K562 (cell line): Measurements from ENCODE around the gene POU2F1. TPM values are rescaled to one million over a fixed set of nuclear protein-coding genes. Genes with fewer than 3 reads are reported as not detected.

Source experiments
- ATAC-seq: fragments of 200-7000 bp; cut with Tn5 transposase; 3 replicates; pipeline ENCODE4 v1.9.1; 2020; ENCODE audit warnings: moderate library complexity
- BruUV-seq: library from RNA; stranded (reverse); fragments of 400-500 nt; replicated peaks from 2 replicates; lab custom pipeline; 2021; lab: Mats Ljungman, UMichigan
- CTCF ChIA-PET: fragments of 300-600 bp; formaldehyde crosslinking; extraction: SDS; loops from one replicate; lab custom pipeline; 2021; ENCODE audit warnings: low intra/inter-chr PET ratio; lab: Yijun Ruan, JAX
- POLR2A ChIA-PET: fragments of 300-600, 350-650 bp; sonication (Branson Sonifier 250); formaldehyde crosslinking; extraction: SDS; loops from one replicate; lab custom pipeline; 2021; ENCODE audit warnings: antibody characterized with exemption, inconsistent platforms; lab: Yijun Ruan, JAX
- DNase-seq, 4 experiments: peaks; one replicate each; pipeline versions ENCODE4 v3.0.0 to v3.0.0-alpha.2; 2011 to 2018; ENCODE audit warnings: low spot score in 3 of 4, mixed read lengths in 3 of 4; ENCODE audit errors: extremely low read depth in 1 of 4
- FAIRE-seq: peaks from 2 replicates; lab custom pipeline; 2011; peaks lifted over from hg19 to GRCh38; lab: Jason Lieb, UNC
- H2AFZ ChIP-seq: 2 replicates; pipeline ENCODE4 v1.6.0; 2011; ENCODE audit warnings: low read depth, low read length, control low read depth, inconsistent platforms
- H3K27ac ChIP-seq: fragments of 200-600 bp; 3 replicates; pipeline ENCODE4 v1.8.0; 2011; ENCODE audit warnings: low read depth, mild to moderate bottlenecking, control low read depth, inconsistent platforms, low read length, moderate library complexity, mixed read lengths; ENCODE audit errors: extremely low read depth
- H3K27me3 ChIP-seq, 2 experiments: fragments of 300-600 bp in 1 of 2; 2 replicates in 1 of 2; 3 replicates in 1 of 2; pipeline versions ENCODE4 v1.6.0 to v1.8.0; 2011; ENCODE audit warnings: inconsistent platforms in 2 of 2, low read length in 2 of 2, mild to moderate bottlenecking in 1 of 2, mixed read lengths in 1 of 2, moderate library complexity in 1 of 2; ENCODE audit not compliant: control insufficient read depth in 2 of 2, insufficient read depth in 2 of 2
- H3K36me3 ChIP-seq: fragments of 300-600 bp; 3 replicates; pipeline ENCODE4 v1.8.0; 2011; ENCODE audit warnings: mild to moderate bottlenecking, low read length, inconsistent platforms; ENCODE audit not compliant: control insufficient read depth, insufficient read depth
- H3K4me1 ChIP-seq, 2 experiments: fragments of 200-600 bp in 1 of 2; replicated peaks in 1 of 2; 2 replicates in 1 of 2; 3 replicates in 1 of 2; pipeline versions ENCODE4 v1.5.1 to v1.8.0; 2011; ENCODE audit warnings: inconsistent platforms in 2 of 2, low read length in 2 of 2, mild to moderate bottlenecking in 1 of 2, mixed read lengths in 1 of 2, moderate library complexity in 1 of 2; ENCODE audit not compliant: control insufficient read depth in 2 of 2, insufficient read depth in 2 of 2
- H3K4me2 ChIP-seq: 2 replicates; pipeline ENCODE4 v1.6.1; 2011; ENCODE audit warnings: low read length, control low read depth, inconsistent platforms, mixed read lengths; ENCODE audit not compliant: insufficient read depth
- H3K4me3 ChIP-seq: fragments of 200-600 bp; sonication (generic), shearing (Covaris generic); 2 replicates; pipeline ENCODE4 v1.5.1; 2016; ENCODE audit warnings: control low read depth, inconsistent platforms
- H3K79me2 ChIP-seq: fragments of 200-600 bp; 3 replicates; pipeline ENCODE4 v1.8.0; 2011; ENCODE audit warnings: low read length, inconsistent platforms; ENCODE audit not compliant: control insufficient read depth, insufficient read depth
- H3K9ac ChIP-seq, 2 experiments: 2 replicates each; pipeline versions ENCODE4 v1.6.0 to v1.6.1; 2011; ENCODE audit warnings: low read depth in 2 of 2, low read length in 2 of 2, control low read depth in 1 of 2, inconsistent platforms in 1 of 2, mild to moderate bottlenecking in 1 of 2, mixed read lengths in 1 of 2; ENCODE audit not compliant: insufficient read depth in 1 of 2
- H3K9me1 ChIP-seq: one replicate; pipeline ENCODE4 v1.6.0; 2011; ENCODE audit warnings: inconsistent platforms, mild to moderate bottlenecking, low read length, moderate library complexity; ENCODE audit not compliant: control insufficient read depth, insufficient read depth
- H3K9me3 ChIP-seq: replicated peaks from 2 replicates; pipeline ENCODE4 v1.5.1; 2011; ENCODE audit warnings: low read depth, low read length, inconsistent platforms; ENCODE audit not compliant: control insufficient read depth, insufficient read depth
- H4K20me1 ChIP-seq: replicated peaks from 2 replicates; pipeline ENCODE4 v1.6.1; 2011; ENCODE audit warnings: low read length, inconsistent platforms, mixed read lengths; ENCODE audit not compliant: control insufficient read depth, insufficient read depth
- ARID3A ChIP-seq: IDR thresholded peaks from 2 replicates; pipeline ENCODE4 v1.6.1; 2012; ENCODE audit warnings: low read depth, low read length, improper control_type of control experiment, borderline replicate concordance
- BHLHE40 ChIP-seq: IDR thresholded peaks from 2 replicates; pipeline ENCODE4 v1.6.1; 2011; ENCODE audit warnings: low read length, improper control_type of control experiment
- CBFA2T3 ChIP-seq: fragments of 450-650 bp; IDR thresholded peaks from 2 replicates; pipeline ENCODE4 v1.6.1; 2017
- CXXC5 ChIP-seq: fragments of 250-450 bp; sonication (Bioruptor Pico); IDR thresholded peaks from 2 replicates; pipeline ENCODE4 v1.8.0; 2022; ENCODE audit warnings: inconsistent platforms, mild to moderate bottlenecking, moderate library complexity
- GABPB1 ChIP-seq: sonication (generic); formaldehyde crosslinking; IDR thresholded peaks from 2 replicates; pipeline ENCODE4 v1.8.0; 2022; ENCODE audit warnings: mild to moderate bottlenecking, missing genetic modification reagents
- HLTF ChIP-seq: fragments of 450-650 bp; IDR thresholded peaks from 2 replicates; pipeline ENCODE4 v1.6.1; 2016
- MAFK ChIP-seq: IDR thresholded peaks from 2 replicates; pipeline ENCODE4 v1.6.1; 2011; ENCODE audit warnings: low read length, improper control_type of control experiment
- NR2C2 ChIP-seq, 2 experiments: fragments of 200-800 bp in 1 of 2; sonication (Bioruptor generic) in 1 of 2; sonication (generic) in 1 of 2; formaldehyde crosslinking in 1 of 2; IDR thresholded peaks; 2 replicates each; pipeline versions ENCODE4 v1.6.1 to v1.8.0; 2016 to 2022; ENCODE audit warnings: mild to moderate bottlenecking in 1 of 2, missing compliant biosample characterization in 1 of 2, missing genetic modification characterization in 1 of 2, missing genetic modification reagents in 1 of 2
- NR2F6 ChIP-seq: fragments of 450-650 bp; formaldehyde crosslinking; IDR thresholded peaks from 2 replicates; pipeline ENCODE4 v1.4.0; 2020; ENCODE audit warnings: mild to moderate bottlenecking
- PTBP1 ChIP-seq: fragments of 200-400 bp; formaldehyde crosslinking; IDR thresholded peaks from 2 replicates; pipeline ENCODE4 v1.6.1; 2017; ENCODE audit warnings: low read depth, low read length
- RBM25 ChIP-seq: fragments of 200-400 bp; formaldehyde crosslinking; IDR thresholded peaks from 2 replicates; pipeline ENCODE4 v1.6.1; 2018; ENCODE audit warnings: low read length, low read depth, moderate library complexity; ENCODE audit not compliant: severe bottlenecking
- RCOR1 ChIP-seq, 2 experiments: IDR thresholded peaks; 2 replicates each; pipeline ENCODE4 v1.6.1; 2012; ENCODE audit warnings: low read depth in 2 of 2, low read length in 2 of 2, borderline replicate concordance in 1 of 2, improper control_type of control experiment in 1 of 2
- STAT5A ChIP-seq: IDR thresholded peaks from 2 replicates; pipeline ENCODE4 v1.6.1; 2012; ENCODE audit warnings: low read length, inconsistent platforms, borderline replicate concordance
- TAF15 ChIP-seq: fragments of 200-400 bp; formaldehyde crosslinking; IDR thresholded peaks from 2 replicates; pipeline ENCODE4 v1.6.1; 2017; ENCODE audit warnings: mild to moderate bottlenecking, low read depth, low read length, moderate library complexity
- TBL1XR1 ChIP-seq, 2 experiments: IDR thresholded peaks; 2 replicates each; pipeline ENCODE4 v1.6.1; 2012; ENCODE audit warnings: improper control_type of control experiment in 2 of 2, low read length in 2 of 2, mild to moderate bottlenecking in 1 of 2
- ZNF561 ChIP-seq: fragments of 450-650 bp; formaldehyde crosslinking; conservative IDR thresholded peaks from 2 replicates; pipeline ENCODE4 v1.4.0; 2020; ENCODE audit warnings: mild to moderate bottlenecking, moderate library complexity
- WGBS: fragments of 100-300 bp; shearing (Covaris generic); methylation state at CpG from one replicate; pipeline ENCODE4 v1.1.6; 2016; ENCODE audit warnings: low coverage, mixed read lengths; ENCODE audit not compliant: insufficient coverage; ENCODE audit errors: missing lambda C conversion rate; 5-methylcytosine and 5-hydroxymethylcytosine counted together
- in situ Hi-C: fragments of 300-500 bp; cut with MboI; formaldehyde crosslinking; loops from 4 replicates; pipeline ENCODE4 v1.15.0; 2018; ENCODE audit warnings: inconsistent platforms, mixed read lengths
- intact Hi-C: fragments of 100-400 bp; cut with micrococcal nuclease; formaldehyde crosslinking; loops from 2 replicates; pipeline ENCODE4 v1.14.2; 2022
- polyA plus RNA-seq, 8 experiments: library from polyadenylated mRNA; depleted of rRNA in 4 of 8; stranded (reverse) in 5 of 8; unstranded in 3 of 8; fragments of >200 nt; fragmentation: Nextera tagmentation in 2 of 8; fragmentation: Illumina TruSeq in 1 of 8; extraction: Ambion mirVana in 2 of 8; extraction: Trizol in 1 of 8; gene quantifications; 2 replicates each; pipeline versions ENCODE4 v1.2.1 to v1.2.3, GENCODE V29; 2011 to 2014; ENCODE audit warnings: inconsistent platforms in 1 of 8, missing spikeins in 1 of 8
- total RNA-seq, 7 experiments: library from RNA; depleted of rRNA in 6 of 7; stranded (reverse); fragments of >200 nt in 6 of 7; fragmentation: Illumina TruSeq in 2 of 7; extraction: Trizol in 2 of 7; gene quantifications; 2 replicates each; pipeline versions ENCODE4 v1.2.1 to v1.2.3, GENCODE V29; 2011 to 2021; ENCODE audit warnings: low replicate concordance in 1 of 7
- TF ChIP-seq, protein P1 (sequence below): fragments of 250-450 bp; sonication (Bioruptor Pico); IDR thresholded peaks from 2 replicates; pipeline ENCODE4 v1.4.0; 2020

POU2F1 gene
- total and polyA plus RNA-seq, 9 of the 15 experiments (the other 6 are each of a cell fraction or from before 2014, with no cell fraction given) = 2.6 to 22.3 (median 8.8) TPM

GRCh38 chr1:167426716-167427115 is 206.0 kb downstream of the POU2F1 start:
- intact Hi-C loops = no loop called here
- H3K27ac ChIP-seq = no peak overlapping the region
- no peak for TF ChIP-seq ARID3A
- peak; percentile 41; the same call in 1 of the 2 replicates for TF ChIP-seq STAT5A
- peak; percentile 52 for TF ChIP-seq CBFA2T3
- TF ChIP-seq ZNF561 = no peak
- TF ChIP-seq TAF15 = no peak
- TF ChIP-seq NR2F6 (CRISPR knock-in tag) = no peak
- TF ChIP-seq PTBP1 = no peak
- TF ChIP-seq TBL1XR1 (IDR thresholded peaks at IDR 0.05; ENCODE audit: low read length in 2 of 2) = peak in 1 of 2 experiments; percentile 20; a peak in 1 of 4 replicates
- no peak for TF ChIP-seq GABPB1 (CRISPR knock-in tag)
- peak; percentile 46; the same call in 1 of the 2 replicates for TF ChIP-seq BHLHE40
- no peak for TF ChIP-seq NR2C2 (CRISPR knock-in tag; IDR thresholded peaks at IDR 0.05)
- no peak for TF ChIP-seq NR2C2 (tag; IDR thresholded peaks at IDR 0.05)
- TF ChIP-seq, protein P1, sequence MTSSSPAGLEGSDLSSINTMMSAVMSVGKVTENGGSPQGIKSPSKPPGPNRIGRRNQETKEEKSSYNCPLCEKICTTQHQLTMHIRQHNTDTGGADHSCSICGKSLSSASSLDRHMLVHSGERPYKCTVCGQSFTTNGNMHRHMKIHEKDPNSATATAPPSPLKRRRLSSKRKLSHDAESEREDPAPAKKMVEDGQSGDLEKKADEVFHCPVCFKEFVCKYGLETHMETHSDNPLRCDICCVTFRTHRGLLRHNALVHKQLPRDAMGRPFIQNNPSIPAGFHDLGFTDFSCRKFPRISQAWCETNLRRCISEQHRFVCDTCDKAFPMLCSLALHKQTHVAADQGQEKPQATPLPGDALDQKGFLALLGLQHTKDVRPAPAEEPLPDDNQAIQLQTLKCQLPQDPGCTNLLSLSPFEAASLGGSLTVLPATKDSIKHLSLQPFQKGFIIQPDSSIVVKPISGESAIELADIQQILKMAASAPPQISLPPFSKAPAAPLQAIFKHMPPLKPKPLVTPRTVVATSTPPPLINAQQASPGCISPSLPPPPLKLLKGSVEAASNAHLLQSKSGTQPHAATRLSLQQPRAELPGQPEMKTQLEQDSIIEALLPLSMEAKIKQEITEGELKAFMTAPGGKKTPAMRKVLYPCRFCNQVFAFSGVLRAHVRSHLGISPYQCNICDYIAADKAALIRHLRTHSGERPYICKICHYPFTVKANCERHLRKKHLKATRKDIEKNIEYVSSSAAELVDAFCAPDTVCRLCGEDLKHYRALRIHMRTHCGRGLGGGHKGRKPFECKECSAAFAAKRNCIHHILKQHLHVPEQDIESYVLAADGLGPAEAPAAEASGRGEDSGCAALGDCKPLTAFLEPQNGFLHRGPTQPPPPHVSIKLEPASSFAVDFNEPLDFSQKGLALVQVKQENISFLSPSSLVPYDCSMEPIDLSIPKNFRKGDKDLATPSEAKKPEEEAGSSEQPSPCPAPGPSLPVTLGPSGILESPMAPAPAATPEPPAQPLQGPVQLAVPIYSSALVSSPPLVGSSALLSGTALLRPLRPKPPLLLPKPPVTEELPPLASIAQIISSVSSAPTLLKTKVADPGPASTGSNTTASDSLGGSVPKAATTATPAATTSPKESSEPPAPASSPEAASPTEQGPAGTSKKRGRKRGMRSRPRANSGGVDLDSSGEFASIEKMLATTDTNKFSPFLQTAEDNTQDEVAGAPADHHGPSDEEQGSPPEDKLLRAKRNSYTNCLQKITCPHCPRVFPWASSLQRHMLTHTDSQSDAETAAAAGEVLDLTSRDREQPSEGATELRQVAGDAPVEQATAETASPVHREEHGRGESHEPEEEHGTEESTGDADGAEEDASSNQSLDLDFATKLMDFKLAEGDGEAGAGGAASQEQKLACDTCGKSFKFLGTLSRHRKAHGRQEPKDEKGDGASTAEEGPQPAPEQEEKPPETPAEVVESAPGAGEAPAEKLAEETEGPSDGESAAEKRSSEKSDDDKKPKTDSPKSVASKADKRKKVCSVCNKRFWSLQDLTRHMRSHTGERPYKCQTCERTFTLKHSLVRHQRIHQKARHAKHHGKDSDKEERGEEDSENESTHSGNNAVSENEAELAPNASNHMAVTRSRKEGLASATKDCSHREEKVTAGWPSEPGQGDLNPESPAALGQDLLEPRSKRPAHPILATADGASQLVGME = no peak
- TF ChIP-seq HLTF = no peak
- TF ChIP-seq RCOR1 (IDR thresholded peaks at IDR 0.05; ENCODE audit: borderline replicate concordance in 1 of 2, low read depth in 2 of 2, low read length in 2 of 2) = peak in 1 of 2 experiments; percentile 51; a peak in 2 of 4 replicates
- TF ChIP-seq CXXC5 (CRISPR knock-in tag) = peak; percentile 81
- no peak for TF ChIP-seq RBM25
- TF ChIP-seq MAFK = no peak

More at GRCh38 chr1:167426716-167427115, 206.0 kb downstream of the POU2F1 start:
- Histone ChIP-seq H3K9me1 (peaks cover 3% of the 10 kb centered on the region), H3K9me3 (no peaks in the 10 kb centered on the region), H4K20me1 (no peaks in the 10 kb centered on the region), H3K9ac (0 out of 4 replicates have a peak overlapping the region, but pooled peaks of 1 of the 2 experiments have one; percentile 2), H3K27me3 (no peaks in the 10 kb centered on the region), H3K4me2 (peak overlapping the region; percentile 15; the same call in 1 of the 2 replicates), H3K4me1 (peaks cover 12 to 14% of the 10 kb centered on the region in 2 experiments; a peak in 4 of 5 replicates), H3K4me3 (no peak overlapping the region), H3K36me3 (no peaks in the 10 kb centered on the region), H3K79me2 (no peaks in the 10 kb centered on the region), H2AFZ (no peak overlapping the region)
- no TSS peak for BruUV-seq
- POLR2A ChIA-PET = interaction anchor here (0.7 to 1.6 kb wide), 3 partner anchors 9 to 18 kb away, joined by 3 to 5 read pairs (median 4); no protein-coding TSS in a partner anchor
- CTCF ChIA-PET = no interaction called here
- DNase-seq (peak in 2 of 4 experiments; percentile 42 to 57), FAIRE-seq (peak; percentile 62), ATAC-seq (peak; percentile 34)
- in situ Hi-C loops = no loop called here
- 35% methylated on average over 4 of the region's 4 CpGs for WGBS
